Calu3 (cell line): Measurements from ENCODE around the gene KRT6B. TPM values are rescaled to one million over a fixed set of nuclear protein-coding genes. Genes with fewer than 3 reads are reported as not detected.

Experiments
- BruUV-seq: library from RNA; stranded (reverse); fragments of 400-500 nt; replicated peaks from 2 replicates; lab custom pipeline; 2021; lab: Mats Ljungman, UMichigan
- CTCF ChIA-PET: fragments of 300-600 bp; sonication (Branson Sonifier 250); formaldehyde crosslinking; loops from one replicate; lab custom pipeline; 2022; ENCODE audit warnings: antibody characterized with exemption; lab: Charles Lee
- DNase-seq: peaks from one replicate; pipeline ENCODE4 v3.0.0; 2022
- H3K27ac Mint-ChIP-seq: one replicate; pipeline ENCODE4 v1.8.0; 2022; ENCODE audit warnings: mixed read lengths; ENCODE audit not compliant: unreplicated experiment
- H3K27me3 Mint-ChIP-seq: one replicate; pipeline ENCODE4 v1.8.0; 2022; ENCODE audit warnings: mixed read lengths; ENCODE audit not compliant: unreplicated experiment
- H3K36me3 Mint-ChIP-seq: one replicate; pipeline ENCODE4 v1.8.0; 2022; ENCODE audit warnings: mild to moderate bottlenecking, moderate library complexity, mixed read lengths; ENCODE audit not compliant: insufficient read depth, unreplicated experiment
- H3K4me1 Mint-ChIP-seq: one replicate; pipeline ENCODE4 v1.8.0; 2022; ENCODE audit warnings: mild to moderate bottlenecking, low read depth, mixed read lengths; ENCODE audit not compliant: unreplicated experiment
- H3K4me3 Mint-ChIP-seq: one replicate; pipeline ENCODE4 v1.8.0; 2022; ENCODE audit warnings: mild to moderate bottlenecking, low read depth, moderate library complexity, mixed read lengths; ENCODE audit not compliant: unreplicated experiment
- H3K9me3 Mint-ChIP-seq: one replicate; pipeline ENCODE4 v1.8.0; 2022; ENCODE audit warnings: low read depth, mixed read lengths; ENCODE audit not compliant: unreplicated experiment
- intact Hi-C: fragments of 100-400 bp; cut with micrococcal nuclease; formaldehyde crosslinking; loops from one replicate; pipeline ENCODE4 v1.10.0; 2022; ENCODE audit not compliant: unreplicated experiment
- total RNA-seq: library from RNA; stranded (reverse); gene quantifications from 2 replicates; pipeline ENCODE4 v1.2.3, GENCODE V29; 2022
- TF ChIP-seq, protein P1 (sequence below): fragments of 200-600 bp; IDR thresholded peaks from one replicate; pipeline ENCODE4 v1.8.0; 2022; ENCODE audit warnings: antibody characterized with exemption; ENCODE audit not compliant: unreplicated experiment

The KRT6B gene
- total RNA-seq, 1 experiment from 2014 or later: 5.6 TPM

DNA sequence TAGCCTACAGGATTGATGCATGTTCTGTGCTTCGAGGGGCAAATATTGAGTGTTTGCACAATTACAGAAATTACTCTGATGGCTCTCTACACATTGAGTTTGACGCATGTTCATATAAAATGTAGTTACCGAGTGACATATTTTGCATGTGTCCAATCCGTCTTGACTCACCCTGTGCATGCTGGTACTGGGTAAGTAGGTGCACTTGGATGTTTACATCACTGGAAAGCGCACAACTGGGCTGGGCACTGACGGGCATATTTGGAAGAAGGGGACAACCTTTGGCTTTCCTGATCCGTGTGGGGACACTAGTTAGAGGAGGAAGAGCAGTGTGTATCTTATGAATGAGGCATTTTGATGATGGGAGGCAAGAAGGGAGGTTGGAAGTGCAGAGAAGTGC lies 46.0 kb upstream of the KRT6B start:
- DNase-seq: no peak
- TF ChIP-seq, protein P1, sequence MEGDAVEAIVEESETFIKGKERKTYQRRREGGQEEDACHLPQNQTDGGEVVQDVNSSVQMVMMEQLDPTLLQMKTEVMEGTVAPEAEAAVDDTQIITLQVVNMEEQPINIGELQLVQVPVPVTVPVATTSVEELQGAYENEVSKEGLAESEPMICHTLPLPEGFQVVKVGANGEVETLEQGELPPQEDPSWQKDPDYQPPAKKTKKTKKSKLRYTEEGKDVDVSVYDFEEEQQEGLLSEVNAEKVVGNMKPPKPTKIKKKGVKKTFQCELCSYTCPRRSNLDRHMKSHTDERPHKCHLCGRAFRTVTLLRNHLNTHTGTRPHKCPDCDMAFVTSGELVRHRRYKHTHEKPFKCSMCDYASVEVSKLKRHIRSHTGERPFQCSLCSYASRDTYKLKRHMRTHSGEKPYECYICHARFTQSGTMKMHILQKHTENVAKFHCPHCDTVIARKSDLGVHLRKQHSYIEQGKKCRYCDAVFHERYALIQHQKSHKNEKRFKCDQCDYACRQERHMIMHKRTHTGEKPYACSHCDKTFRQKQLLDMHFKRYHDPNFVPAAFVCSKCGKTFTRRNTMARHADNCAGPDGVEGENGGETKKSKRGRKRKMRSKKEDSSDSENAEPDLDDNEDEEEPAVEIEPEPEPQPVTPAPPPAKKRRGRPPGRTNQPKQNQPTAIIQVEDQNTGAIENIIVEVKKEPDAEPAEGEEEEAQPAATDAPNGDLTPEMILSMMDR: no peak
- H3K9me3 Mint-ChIP-seq: no peaks in the 10 kb centered on the region
- H3K27me3 Mint-ChIP-seq: peaks cover 58% of the 10 kb centered on the region
- intact Hi-C loops: no loop called here
- H3K4me1 Mint-ChIP-seq: peaks cover 9% of the 10 kb centered on the region
- CTCF ChIA-PET: no interaction called here
- no peak overlapping the region for H3K4me3 Mint-ChIP-seq
- H3K36me3 Mint-ChIP-seq: no peaks in the 10 kb centered on the region
- BruUV-seq: no TSS peak
- H3K27ac Mint-ChIP-seq: no peak overlapping the region

DNA sequence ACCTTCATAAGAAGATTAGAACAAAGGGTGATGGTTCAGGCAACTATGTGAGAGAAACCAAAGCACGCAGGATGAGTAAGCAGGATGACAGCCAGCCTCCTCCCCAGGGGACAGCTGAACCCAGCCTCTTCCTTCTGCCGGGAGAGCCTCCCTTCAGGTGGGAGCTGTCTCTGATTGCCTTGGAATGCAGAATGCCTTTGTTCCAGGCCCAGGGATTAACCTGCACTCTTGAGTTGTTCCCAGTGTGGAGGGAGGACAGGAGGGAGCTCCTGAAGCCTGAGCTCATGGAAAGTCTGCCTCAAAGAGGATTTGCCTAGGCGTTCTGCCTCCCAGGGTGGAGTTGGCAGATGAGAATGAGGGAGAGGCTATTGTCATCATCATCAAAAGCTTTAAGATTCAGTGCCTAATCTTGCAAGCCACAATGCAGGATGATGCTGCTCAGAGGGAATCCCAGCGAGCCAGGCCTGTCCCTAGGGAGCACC lies 44.7 kb upstream of the KRT6B start:
- H3K36me3 Mint-ChIP-seq: no peaks in the 10 kb centered on the region
- H3K4me3 Mint-ChIP-seq: no peak overlapping the region
- peaks cover 9% of the 10 kb centered on the region for H3K4me1 Mint-ChIP-seq
- no peak overlapping the region for H3K27ac Mint-ChIP-seq
- no TSS peak for BruUV-seq
- H3K9me3 Mint-ChIP-seq: no peaks in the 10 kb centered on the region
- CTCF ChIA-PET: no interaction called here
- no peak for DNase-seq
- TF ChIP-seq, protein P1: no peak
- H3K27me3 Mint-ChIP-seq: peaks cover 71% of the 10 kb centered on the region
- intact Hi-C loops: no loop called here

DNA sequence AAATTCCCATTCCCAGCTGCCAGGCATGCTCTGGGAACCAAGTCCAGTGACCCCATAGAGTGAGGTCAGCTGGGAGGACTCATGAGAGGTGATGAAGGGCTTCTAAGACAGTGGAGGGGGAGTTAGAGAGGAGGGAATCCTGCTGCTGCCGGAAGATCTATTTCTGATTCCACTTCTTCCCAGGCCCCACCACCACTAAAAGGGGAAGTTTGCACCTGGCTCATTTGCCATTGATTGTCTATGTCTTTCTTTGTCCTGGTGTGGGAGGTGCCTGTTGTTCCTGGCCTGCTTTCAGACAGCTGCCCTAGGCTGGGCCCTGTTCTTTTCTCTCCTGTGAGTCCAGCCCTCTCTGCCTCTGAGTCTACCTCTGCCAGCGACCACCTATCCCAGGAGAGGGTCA lies 44.1 kb upstream of the KRT6B start:
- TF ChIP-seq, protein P1: no peak
- CTCF ChIA-PET: no interaction called here
- H3K27me3 Mint-ChIP-seq: peaks cover 77% of the 10 kb centered on the region
- DNase-seq: no peak
- no peaks in the 10 kb centered on the region for H3K36me3 Mint-ChIP-seq
- no TSS peak for BruUV-seq
- H3K4me1 Mint-ChIP-seq: peaks cover 7% of the 10 kb centered on the region
- intact Hi-C loops: no loop called here
- no peak overlapping the region for H3K27ac Mint-ChIP-seq
- no peaks in the 10 kb centered on the region for H3K9me3 Mint-ChIP-seq
- no peak overlapping the region for H3K4me3 Mint-ChIP-seq

DNA sequence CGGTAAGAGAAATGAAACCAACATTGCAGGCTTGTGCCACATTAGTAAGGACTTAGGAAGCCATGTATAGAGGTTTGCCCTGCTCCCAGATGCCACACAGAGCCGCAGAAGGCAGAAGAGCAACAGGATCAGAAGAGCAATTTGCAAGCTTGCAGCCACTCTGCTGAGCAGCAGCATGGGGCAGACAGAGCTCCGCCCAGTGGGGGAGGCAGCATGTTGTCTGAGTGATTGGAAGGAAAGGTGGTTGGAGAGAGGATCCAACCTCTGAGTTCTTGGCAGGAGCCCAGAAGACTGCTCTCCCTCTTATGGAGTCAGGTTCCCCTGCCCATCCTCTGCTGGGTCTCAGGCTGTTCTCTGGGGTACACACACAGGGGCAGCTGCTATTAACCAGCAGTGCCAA lies 43.4 kb upstream of the KRT6B start:
- no peaks in the 10 kb centered on the region for H3K36me3 Mint-ChIP-seq
- no peaks in the 10 kb centered on the region for H3K9me3 Mint-ChIP-seq
- peaks cover 84% of the 10 kb centered on the region for H3K27me3 Mint-ChIP-seq
- intact Hi-C loops: no loop called here
- TF ChIP-seq, protein P1: no peak
- peaks cover under 1% of the 10 kb centered on the region for H3K4me1 Mint-ChIP-seq
- no peak overlapping the region for H3K4me3 Mint-ChIP-seq
- no TSS peak for BruUV-seq
- CTCF ChIA-PET: no interaction called here
- DNase-seq: no peak
- no peak overlapping the region for H3K27ac Mint-ChIP-seq
